HUES64 (cell line): Measurements from ENCODE around the gene SHISA8.

ENCODE experiments used
- H3K27ac ChIP-seq: 2 replicates; pipeline ENCODE4 v1.7.0; 2013; ENCODE audit warnings: low read depth, low read length, inconsistent platforms
- H3K27me3 ChIP-seq: 2 replicates; pipeline ENCODE4 v1.6.1; 2013; ENCODE audit warnings: mild to moderate bottlenecking, low read length; ENCODE audit not compliant: insufficient read depth
- H3K36me3 ChIP-seq: 2 replicates; pipeline ENCODE4 v1.6.1; 2013; ENCODE audit warnings: mild to moderate bottlenecking, low read length; ENCODE audit not compliant: insufficient read depth
- H3K4me1 ChIP-seq: 2 replicates; pipeline ENCODE4 v1.6.1; 2013; ENCODE audit warnings: mild to moderate bottlenecking, low read length, moderate library complexity; ENCODE audit not compliant: insufficient read depth
- H3K4me3 ChIP-seq: 2 replicates; pipeline ENCODE4 v1.5.1; 2013; ENCODE audit warnings: mild to moderate bottlenecking, low read length, moderate library complexity
- H3K9ac ChIP-seq: 2 replicates; pipeline ENCODE4 v1.6.1; 2013; ENCODE audit warnings: mild to moderate bottlenecking, low read depth, low read length
- H3K9me3 ChIP-seq: 2 replicates; pipeline ENCODE4 v1.6.1; 2013; ENCODE audit warnings: low read depth, low read length; ENCODE audit not compliant: insufficient read depth
- WGBS: fragments of 150-250, 120-280 bp; methylation state at CpG from one replicate; pipeline ENCODE4 v1.1.7; 2013; ENCODE audit warnings: missing lambda C conversion rate; 5-methylcytosine and 5-hydroxymethylcytosine counted together

Gene SHISA8

DNA sequence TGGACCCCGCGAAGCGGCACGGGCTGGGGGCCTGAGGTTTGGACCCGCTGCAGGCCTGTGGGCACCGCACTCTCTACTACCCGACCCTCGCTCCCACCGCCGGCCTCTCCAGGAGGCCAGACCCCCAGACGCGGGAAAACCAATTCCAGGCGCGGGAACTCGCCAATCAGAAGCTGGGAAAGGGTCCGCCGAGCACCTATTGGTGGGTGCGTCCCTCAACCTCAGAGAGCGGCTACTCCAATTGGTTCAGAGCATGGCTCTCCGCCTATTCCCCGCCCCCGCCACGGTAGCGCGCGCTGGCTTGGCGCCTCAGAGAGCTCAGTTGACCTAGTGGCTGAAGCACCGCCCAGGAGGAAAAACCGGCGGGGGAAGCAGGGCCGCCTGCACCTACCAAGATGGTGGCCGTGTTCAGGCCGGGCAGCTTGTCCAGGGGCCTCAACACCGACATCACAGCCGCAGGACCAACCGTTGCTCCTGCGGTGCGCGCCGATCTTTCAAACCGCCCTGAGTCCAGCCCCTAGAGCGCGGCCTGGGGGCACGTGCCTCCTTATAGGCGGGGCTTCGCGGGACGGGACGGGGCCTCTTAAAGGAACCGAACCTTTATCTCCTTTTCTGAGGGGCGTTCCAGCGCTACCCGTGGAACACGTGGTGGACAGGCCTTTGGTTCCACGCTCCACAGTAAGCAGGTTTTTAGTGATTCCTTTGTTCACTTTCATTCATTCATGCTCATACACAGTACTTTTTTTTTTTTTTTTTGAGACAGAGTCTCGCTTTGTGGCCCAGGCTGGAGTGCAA lies 32.0 kb upstream of the SHISA8 start, which contains the start of gene CENPM:
Gene CENPM, minus strand, starts transcription at position 524 of the 795 bp plus-strand sequence. Its CDS starts 76 bp downstream, at position 448.
- Histone ChIP-seq H3K27me3 (no peaks in the 10 kb centered on the region), H3K4me3 (peak within 1 kb of the TSS; percentile 58), H3K27ac (peak within 1 kb of the TSS; percentile 87), H3K9ac (peak within 1 kb of the TSS; percentile 78), H3K4me1 (peaks cover 6% of the 10 kb centered on the region), H3K36me3 (peaks cover 30% of the 10 kb centered on the region), H3K9me3 (no peaks in the 10 kb centered on the region)
- 2% methylated on average over 56 of the region's 56 CpGs for WGBS

DNA sequence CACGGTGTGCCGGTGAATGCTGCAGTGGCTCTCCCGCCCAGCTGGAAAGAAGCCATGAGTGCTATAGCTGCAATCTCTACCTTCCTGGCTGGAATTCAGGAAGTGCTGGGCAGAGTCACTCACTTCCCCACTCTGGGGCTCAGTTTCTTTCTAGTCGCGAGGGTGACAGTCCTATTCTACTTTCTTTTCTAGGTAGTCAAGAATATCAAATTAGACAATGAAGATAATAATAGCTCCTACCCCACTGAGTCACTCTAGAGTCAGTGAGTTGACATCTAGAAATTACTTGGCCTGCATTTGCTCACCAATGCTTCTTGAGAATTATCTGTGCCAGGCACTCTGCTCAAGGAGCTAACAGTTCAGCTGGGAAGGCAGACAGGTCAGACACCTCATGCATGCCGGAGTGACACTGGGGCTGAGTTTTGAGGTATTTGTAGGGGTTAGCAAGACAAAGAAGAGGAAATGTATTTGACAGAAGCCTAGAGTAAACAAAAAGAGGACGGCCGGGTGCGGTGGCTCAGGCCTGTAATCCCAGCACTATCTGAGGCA lies 28.9 kb upstream of the SHISA8 start:
- peaks cover 55% of the 10 kb centered on the region for H3K36me3 ChIP-seq
- no peaks in the 10 kb centered on the region for H3K9me3 ChIP-seq
- H3K27ac ChIP-seq, result no peak overlapping the region
- whole genome bisulfite sequencing, result 86% methylated on average over 9 of the region's 9 CpGs
- no peaks in the 10 kb centered on the region for H3K27me3 ChIP-seq
- no peak overlapping the region for H3K9ac ChIP-seq
- peaks cover 6% of the 10 kb centered on the region for H3K4me1 ChIP-seq
- no peak overlapping the region for H3K4me3 ChIP-seq

GRCh38 chr22:41940832-41941765 lies 26.2 kb upstream of the SHISA8 start:
- Histone ChIP-seq H3K9me3 (no peaks in the 10 kb centered on the region), H3K4me3 (no peak overlapping the region), H3K36me3 (peaks cover 73% of the 10 kb centered on the region), H3K4me1 (peaks cover 6% of the 10 kb centered on the region), H3K9ac (no peak overlapping the region), H3K27me3 (no peaks in the 10 kb centered on the region), H3K27ac (no peak overlapping the region)
- WGBS, result 72% methylated on average over 13 of the region's 13 CpGs

- H3K9me3 ChIP-seq, result no peaks in the 10 kb centered on the region
- H3K9ac ChIP-seq, result no peak overlapping the region
- 84% methylated on average over 13 of the region's 13 CpGs for WGBS
- H3K27me3 ChIP-seq, result no peaks in the 10 kb centered on the region
- peaks cover 73% of the 10 kb centered on the region for H3K36me3 ChIP-seq
- H3K4me1 ChIP-seq, result no peaks in the 10 kb centered on the region
- H3K27ac ChIP-seq, result no peak overlapping the region
- H3K4me3 ChIP-seq, result no peak overlapping the region
These were observed 25.3 kb upstream of the SHISA8 start for GRCh38 chr22:41939981-41940831.

DNA sequence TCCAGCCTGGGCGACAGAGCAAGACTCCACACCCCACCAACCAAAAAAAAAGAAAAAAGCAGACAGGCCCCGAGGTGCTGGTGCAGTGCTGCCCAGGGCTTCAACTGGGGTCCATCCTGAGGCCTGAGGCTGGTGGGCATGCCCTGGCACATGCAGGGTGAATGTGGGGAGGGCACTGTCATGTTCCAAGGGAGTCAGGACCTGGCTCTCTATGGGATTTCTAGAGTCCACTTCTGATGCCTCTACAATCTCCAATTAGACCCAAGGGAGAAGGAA lies 22.0 kb upstream of the SHISA8 start:
- WGBS, result 93% methylated on average over 2 of the region's 2 CpGs

DNA sequence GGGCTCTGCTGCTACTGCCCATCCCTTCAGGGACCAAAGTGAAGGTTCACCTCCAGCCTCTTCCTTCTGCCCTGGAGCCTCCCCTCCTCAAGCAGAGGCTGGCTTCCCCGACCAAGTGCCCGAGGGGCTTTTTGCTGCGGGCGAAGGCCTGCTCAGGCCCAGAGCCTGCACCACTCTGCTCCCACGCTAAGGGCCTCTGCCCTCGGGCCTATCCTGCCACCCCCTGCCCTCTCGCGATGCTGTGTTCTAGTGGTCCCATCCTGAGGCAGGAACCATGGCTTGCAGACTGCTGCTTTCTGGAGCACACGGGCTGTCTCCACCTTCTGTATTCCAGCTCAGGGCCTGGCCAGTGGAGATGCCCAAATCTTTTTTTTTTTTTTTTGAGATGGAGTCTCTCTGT lies 20.6 kb upstream of the SHISA8 start:
- H3K36me3 ChIP-seq, result peaks cover 39% of the 10 kb centered on the region
- no peaks in the 10 kb centered on the region for H3K9me3 ChIP-seq
- H3K9ac ChIP-seq, result no peak overlapping the region
- H3K4me1 ChIP-seq, result no peaks in the 10 kb centered on the region
- no peaks in the 10 kb centered on the region for H3K27me3 ChIP-seq
- WGBS, result 91% methylated on average over 9 of the region's 9 CpGs
- H3K4me3 ChIP-seq, result no peak overlapping the region
- no peak overlapping the region for H3K27ac ChIP-seq

More for the DNA sequence above, 22.0 kb upstream of the SHISA8 start:
- no peak overlapping the region for H3K9ac ChIP-seq
- no peaks in the 10 kb centered on the region for H3K9me3 ChIP-seq
- no peaks in the 10 kb centered on the region for H3K27me3 ChIP-seq
- no peak overlapping the region for H3K27ac ChIP-seq
- H3K4me1 ChIP-seq, result no peaks in the 10 kb centered on the region
- H3K4me3 ChIP-seq, result no peak overlapping the region
- H3K36me3 ChIP-seq, result peaks cover 50% of the 10 kb centered on the region

DNA sequence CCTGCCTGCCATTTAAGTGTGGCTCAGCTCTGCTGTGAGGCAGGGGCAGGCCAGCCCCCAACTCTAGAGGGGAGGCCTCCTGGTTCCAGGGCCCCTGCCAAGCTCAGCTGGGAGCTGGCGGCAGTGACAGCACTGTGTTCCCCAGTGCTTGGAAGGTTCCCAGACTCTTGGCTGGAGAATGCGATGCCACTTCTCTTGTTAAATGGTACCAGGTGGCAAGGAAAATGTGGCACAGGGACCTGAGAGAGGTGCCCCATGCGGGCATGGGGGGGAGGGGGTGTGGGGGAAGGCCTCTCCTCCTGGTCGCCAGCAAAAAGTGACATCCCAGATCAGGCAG lies 20.1 kb upstream of the SHISA8 start:
- no peaks in the 10 kb centered on the region for H3K9me3 ChIP-seq
- 85% methylated on average over 4 of the region's 4 CpGs for WGBS
- H3K4me1 ChIP-seq, result no peaks in the 10 kb centered on the region
- H3K36me3 ChIP-seq, result peaks cover 33% of the 10 kb centered on the region
- no peak overlapping the region for H3K27ac ChIP-seq
- H3K4me3 ChIP-seq, result no peak overlapping the region
- H3K27me3 ChIP-seq, result no peaks in the 10 kb centered on the region
- H3K9ac ChIP-seq, result no peak overlapping the region

- Histone ChIP-seq H3K27ac (no peak overlapping the region), H3K36me3 (peaks cover 32% of the 10 kb centered on the region), H3K9ac (no peak overlapping the region), H3K27me3 (no peaks in the 10 kb centered on the region), H3K4me3 (no peak overlapping the region), H3K9me3 (no peaks in the 10 kb centered on the region), H3K4me1 (no peaks in the 10 kb centered on the region)
- WGBS, result 92% methylated on average over 17 of the region's 17 CpGs
These were observed 19.6 kb upstream of the SHISA8 start for GRCh38 chr22:41934284-41935014.

GRCh38 chr22:41933411-41934177 lies 18.7 kb upstream of the SHISA8 start:
- H3K9me3 ChIP-seq, result no peaks in the 10 kb centered on the region
- no peaks in the 10 kb centered on the region for H3K4me1 ChIP-seq
- no peaks in the 10 kb centered on the region; the same call in 1 of the 2 replicates for H3K27me3 ChIP-seq
- no peak overlapping the region for H3K9ac ChIP-seq
- H3K4me3 ChIP-seq, result no peak overlapping the region
- 85% methylated on average over 16 of the region's 16 CpGs for WGBS
- no peak overlapping the region for H3K27ac ChIP-seq
- H3K36me3 ChIP-seq, result peaks cover 23% of the 10 kb centered on the region

- Histone ChIP-seq H3K27me3 (peaks cover 9% of the 10 kb centered on the region), H3K27ac (no peak overlapping the region), H3K4me3 (no peak overlapping the region), H3K36me3 (peaks cover 15% of the 10 kb centered on the region), H3K9me3 (no peaks in the 10 kb centered on the region), H3K9ac (no peak overlapping the region), H3K4me1 (peaks cover 4% of the 10 kb centered on the region; the same call in 1 of the 2 replicates)
- 93% methylated on average over 12 of the region's 12 CpGs for WGBS
These were observed 17.5 kb upstream of the SHISA8 start for GRCh38 chr22:41932353-41932752.
